Liver (tissue), 9 donors: ENCODE measurements around the gene SERPINA10. TPM values are rescaled to one million over a fixed set of nuclear protein-coding genes. Genes with fewer than 3 reads are reported as not detected.

Source experiments
- DNase-seq: peaks from one replicate; pipeline ENCODE4 v3.0.0-alpha.2; 2017; ENCODE audit warnings: low spot score
- H3K27ac ChIP-seq, 2 donors: one replicate each; pipeline ENCODE4 v1.7.0; 2013; ENCODE audit warnings: inconsistent platforms in 2 of 2, low read length in 2 of 2, control low read depth in 1 of 2, low read depth in 1 of 2, mild to moderate bottlenecking in 1 of 2
- H3K27me3 ChIP-seq, 4 donors: one replicate each; pipeline versions ENCODE4 v1.6.1 to v1.7.0; 2013; ENCODE audit warnings: low read length in 3 of 4, inconsistent platforms in 1 of 4, mild to moderate bottlenecking in 1 of 4, moderate library complexity in 1 of 4; ENCODE audit not compliant: control insufficient read depth in 4 of 4, insufficient read depth in 4 of 4
- H3K36me3 ChIP-seq, 4 donors: one replicate each; pipeline versions ENCODE4 v1.6.1 to v1.7.0; 2013; ENCODE audit warnings: low read length in 3 of 4, mild to moderate bottlenecking in 3 of 4, low read depth in 1 of 4, moderate library complexity in 1 of 4; ENCODE audit not compliant: control insufficient read depth in 4 of 4, insufficient read depth in 3 of 4
- H3K4me1 ChIP-seq, 4 donors: one replicate each; pipeline versions ENCODE4 v1.6.1 to v1.7.0; 2013; ENCODE audit warnings: low read length in 3 of 4, mild to moderate bottlenecking in 3 of 4, moderate library complexity in 1 of 4; ENCODE audit not compliant: control insufficient read depth in 4 of 4, insufficient read depth in 4 of 4
- H3K4me3 ChIP-seq, 3 donors: one replicate each; pipeline versions ENCODE4 v1.6.1 to v1.7.0; 2013; ENCODE audit warnings: low read length in 3 of 3, control low read depth in 1 of 3, low read depth in 1 of 3, mild to moderate bottlenecking in 1 of 3
- H3K9ac ChIP-seq, 2 donors: one replicate each; pipeline ENCODE4 v1.7.0; 2013; ENCODE audit warnings: low read length in 2 of 2, mild to moderate bottlenecking in 2 of 2, moderate library complexity in 2 of 2, control low read depth in 1 of 2, low read depth in 1 of 2
- H3K9me3 ChIP-seq, 4 donors: one replicate each; pipeline versions ENCODE4 v1.6.1 to v1.7.0; 2013; ENCODE audit warnings: low read length in 3 of 4; ENCODE audit not compliant: control insufficient read depth in 4 of 4
- EGR1 ChIP-seq, 2 donors: IDR thresholded peaks; 2 replicates each; pipeline ENCODE4 v1.6.1; 2016 to 2018; ENCODE audit warnings: antibody characterized with exemption in 2 of 2, low read depth in 2 of 2
- FOXA1 ChIP-seq: IDR thresholded peaks from 2 replicates; pipeline ENCODE4 v1.6.1; 2016; ENCODE audit warnings: antibody characterized with exemption
- FOXA2 ChIP-seq: IDR thresholded peaks from 2 replicates; pipeline ENCODE4 v1.6.1; 2016; ENCODE audit warnings: antibody characterized with exemption
- GABPA ChIP-seq, 2 donors: IDR thresholded peaks in 1 of 2; conservative IDR thresholded peaks in 1 of 2; 2 replicates each; pipeline ENCODE4 v1.6.1; 2016; ENCODE audit warnings: antibody characterized with exemption in 2 of 2, mild to moderate bottlenecking in 1 of 2, moderate library complexity in 1 of 2
- HNF4A ChIP-seq, 2 donors: conservative IDR thresholded peaks; 2 replicates each; pipeline ENCODE4 v1.6.1; 2016; ENCODE audit warnings: antibody characterized with exemption in 2 of 2, mild to moderate bottlenecking in 2 of 2
- HNF4G ChIP-seq: IDR thresholded peaks from 2 replicates; pipeline ENCODE4 v1.6.1; 2016; ENCODE audit warnings: antibody characterized with exemption
- JUND ChIP-seq, 2 donors: IDR thresholded peaks; 2 replicates each; pipeline ENCODE4 v1.6.1; 2016; ENCODE audit warnings: antibody characterized with exemption in 2 of 2
- NR2F2 ChIP-seq: IDR thresholded peaks from 2 replicates; pipeline ENCODE4 v1.6.1; 2016; ENCODE audit warnings: antibody characterized with exemption
- RAD21 ChIP-seq, 2 donors: IDR thresholded peaks; 2 replicates each; pipeline ENCODE4 v1.6.1; 2016; ENCODE audit warnings: antibody characterized with exemption in 2 of 2, mild to moderate bottlenecking in 2 of 2
- RXRA ChIP-seq, 2 donors: IDR thresholded peaks; 2 replicates each; pipeline ENCODE4 v1.6.1; 2017 to 2018; ENCODE audit warnings: antibody characterized with exemption in 2 of 2, mild to moderate bottlenecking in 1 of 2
- SP1 ChIP-seq: IDR thresholded peaks from 2 replicates; pipeline ENCODE4 v1.6.1; 2018; ENCODE audit warnings: antibody characterized with exemption, mild to moderate bottlenecking
- TAF1 ChIP-seq: conservative IDR thresholded peaks from 2 replicates; pipeline ENCODE4 v1.6.1; 2016; ENCODE audit warnings: antibody characterized with exemption, mild to moderate bottlenecking
- YY1 ChIP-seq: IDR thresholded peaks from 2 replicates; pipeline ENCODE4 v1.6.1; 2016; ENCODE audit warnings: antibody characterized with exemption, mild to moderate bottlenecking
- WGBS: extraction: QIAGEN DNeasy Blood & Tissue Kit; methylation state at CpG from one replicate; pipeline ENCODE4 v1.1.7; 2013; 5-methylcytosine and 5-hydroxymethylcytosine counted together
- polyA plus RNA-seq, 2 donors: library from polyadenylated mRNA; stranded (reverse) in 1 of 2; unstranded in 1 of 2; fragments of 200-250 nt in 1 of 2; fragments of >200 nt in 1 of 2; fragmentation: Nextera tagmentation in 1 of 2; extraction: Ambion mirVana in 1 of 2; gene quantifications; one replicate each; pipeline versions ENCODE4 v1.2.1 to v1.2.3, GENCODE V29; 2013 to 2015
- total RNA-seq, 2 donors: library from RNA; depleted of rRNA; stranded (reverse); fragments of >200 nt; gene quantifications; one replicate each; pipeline ENCODE4 v1.2.3, GENCODE V29; 2014
- TF ChIP-seq, protein P1 (sequence below): fragments of 150-350 bp; IDR thresholded peaks from 2 replicates; pipeline ENCODE4 v1.5.1; 2017; ENCODE audit warnings: improper control_type of control experiment, low read depth, low read length; ENCODE audit not compliant: missing input control
- TF ChIP-seq, protein P2 (sequence below): IDR thresholded peaks from 2 replicates; pipeline ENCODE4 v1.6.1; 2016; ENCODE audit warnings: antibody characterized with exemption
- TF ChIP-seq, protein P3 (sequence below): IDR thresholded peaks from 2 replicates; pipeline ENCODE4 v1.6.1; 2016; ENCODE audit warnings: antibody characterized with exemption
- TF ChIP-seq, protein P4 (sequence below): IDR thresholded peaks from 2 replicates; pipeline ENCODE4 v1.6.1; 2016; ENCODE audit warnings: antibody characterized with exemption
- donor health status: healthy.
- donor health status: healthy.
- donor health status: healthy.
- donor health status: healthy.
- donor health status: healthy.

The SERPINA10 gene
- total and polyA plus RNA-seq, 4 donors = 105 to 363 (median 194) TPM

DNA sequence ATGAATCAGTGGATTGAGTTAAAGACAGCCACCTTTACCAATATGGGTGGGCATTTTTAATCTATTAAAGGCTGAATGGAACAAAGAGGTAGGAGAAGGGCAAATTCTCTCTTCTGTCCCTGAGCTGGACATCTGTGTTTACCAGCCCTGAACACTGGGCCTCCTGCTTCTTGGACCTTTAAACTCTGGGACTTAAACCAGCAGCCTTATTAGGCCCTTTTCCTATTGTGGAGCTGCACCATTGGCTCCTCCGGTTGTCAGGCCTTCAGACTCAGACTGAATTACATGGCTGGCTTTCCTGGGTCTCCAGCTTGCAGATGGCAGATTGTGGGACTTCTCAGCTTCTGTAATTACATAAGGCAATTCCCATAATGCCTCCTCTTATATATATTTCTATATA, 23.6 kb upstream of the SERPINA10 start:
- H3K27ac ChIP-seq = peak overlapping the region; percentile 39 to 85
- no peak overlapping the region for H3K4me3 ChIP-seq
- H3K4me1 ChIP-seq = peaks cover 11 to 80% (median 40%) of the 10 kb centered on the region in 4 donors
- H3K9ac ChIP-seq = no peak overlapping the region
- TF ChIP-seq SP1 (no peak), HNF4A (conservative IDR thresholded peaks at IDR 0.05) (peak in 1 of 2 donors; percentile 31)
- no peak for DNase-seq
- 28% methylated on average over 1 of the region's 1 CpG for WGBS
- H3K9me3 ChIP-seq = no peaks in the 10 kb centered on the region
- no peaks in the 10 kb centered on the region for H3K27me3 ChIP-seq
- peaks cover 0 to 4% (median 0%) of the 10 kb centered on the region in 4 donors for H3K36me3 ChIP-seq

DNA sequence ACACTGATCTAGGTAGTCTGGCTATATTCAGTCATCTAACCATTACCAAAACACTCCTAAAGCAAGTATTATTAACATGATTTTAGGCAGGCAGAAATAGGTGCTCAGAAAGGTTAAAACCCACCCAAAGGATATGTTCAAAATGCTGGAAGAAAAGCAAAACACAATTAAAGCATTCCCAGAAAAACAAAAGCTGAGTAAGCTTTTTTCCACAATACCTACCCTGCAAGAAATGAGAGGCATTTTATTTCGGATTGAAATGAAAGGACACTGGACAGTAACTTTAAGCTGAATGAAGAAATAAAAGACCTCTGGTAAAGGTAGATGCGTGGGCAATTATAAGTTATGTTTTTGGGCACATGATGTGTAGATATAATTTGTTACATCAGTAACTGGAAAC, 21.8 kb upstream of the SERPINA10 start:
- no peak overlapping the region for H3K4me3 ChIP-seq
- no peaks in the 10 kb centered on the region for H3K27me3 ChIP-seq
- DNase-seq = no peak
- peaks cover 11 to 69% (median 36%) of the 10 kb centered on the region in 4 donors for H3K4me1 ChIP-seq
- peak overlapping the region; percentile 66 to 77 for H3K27ac ChIP-seq
- no peak for TF ChIP-seq GABPA (IDR thresholded peaks at IDR 0.05 in 1 of 2, conservative IDR thresholded peaks at IDR 0.05 in 1 of 2)
- no peak for TF ChIP-seq RAD21 (IDR thresholded peaks at IDR 0.05)
- TF ChIP-seq HNF4A (conservative IDR thresholded peaks at IDR 0.05) = no peak
- TF ChIP-seq TAF1 = no peak
- TF ChIP-seq NR2F2 = no peak
- TF ChIP-seq, protein P1, sequence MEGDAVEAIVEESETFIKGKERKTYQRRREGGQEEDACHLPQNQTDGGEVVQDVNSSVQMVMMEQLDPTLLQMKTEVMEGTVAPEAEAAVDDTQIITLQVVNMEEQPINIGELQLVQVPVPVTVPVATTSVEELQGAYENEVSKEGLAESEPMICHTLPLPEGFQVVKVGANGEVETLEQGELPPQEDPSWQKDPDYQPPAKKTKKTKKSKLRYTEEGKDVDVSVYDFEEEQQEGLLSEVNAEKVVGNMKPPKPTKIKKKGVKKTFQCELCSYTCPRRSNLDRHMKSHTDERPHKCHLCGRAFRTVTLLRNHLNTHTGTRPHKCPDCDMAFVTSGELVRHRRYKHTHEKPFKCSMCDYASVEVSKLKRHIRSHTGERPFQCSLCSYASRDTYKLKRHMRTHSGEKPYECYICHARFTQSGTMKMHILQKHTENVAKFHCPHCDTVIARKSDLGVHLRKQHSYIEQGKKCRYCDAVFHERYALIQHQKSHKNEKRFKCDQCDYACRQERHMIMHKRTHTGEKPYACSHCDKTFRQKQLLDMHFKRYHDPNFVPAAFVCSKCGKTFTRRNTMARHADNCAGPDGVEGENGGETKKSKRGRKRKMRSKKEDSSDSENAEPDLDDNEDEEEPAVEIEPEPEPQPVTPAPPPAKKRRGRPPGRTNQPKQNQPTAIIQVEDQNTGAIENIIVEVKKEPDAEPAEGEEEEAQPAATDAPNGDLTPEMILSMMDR = no peak
- TF ChIP-seq SP1 = no peak
- no peak for TF ChIP-seq HNF4G
- no peak for TF ChIP-seq JUND (IDR thresholded peaks at IDR 0.05)
- TF ChIP-seq YY1 = no peak
- no peak for TF ChIP-seq FOXA2
- TF ChIP-seq, protein P2, sequence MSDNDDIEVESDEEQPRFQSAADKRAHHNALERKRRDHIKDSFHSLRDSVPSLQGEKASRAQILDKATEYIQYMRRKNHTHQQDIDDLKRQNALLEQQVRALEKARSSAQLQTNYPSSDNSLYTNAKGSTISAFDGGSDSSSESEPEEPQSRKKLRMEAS = no peak
- TF ChIP-seq, protein P3, sequence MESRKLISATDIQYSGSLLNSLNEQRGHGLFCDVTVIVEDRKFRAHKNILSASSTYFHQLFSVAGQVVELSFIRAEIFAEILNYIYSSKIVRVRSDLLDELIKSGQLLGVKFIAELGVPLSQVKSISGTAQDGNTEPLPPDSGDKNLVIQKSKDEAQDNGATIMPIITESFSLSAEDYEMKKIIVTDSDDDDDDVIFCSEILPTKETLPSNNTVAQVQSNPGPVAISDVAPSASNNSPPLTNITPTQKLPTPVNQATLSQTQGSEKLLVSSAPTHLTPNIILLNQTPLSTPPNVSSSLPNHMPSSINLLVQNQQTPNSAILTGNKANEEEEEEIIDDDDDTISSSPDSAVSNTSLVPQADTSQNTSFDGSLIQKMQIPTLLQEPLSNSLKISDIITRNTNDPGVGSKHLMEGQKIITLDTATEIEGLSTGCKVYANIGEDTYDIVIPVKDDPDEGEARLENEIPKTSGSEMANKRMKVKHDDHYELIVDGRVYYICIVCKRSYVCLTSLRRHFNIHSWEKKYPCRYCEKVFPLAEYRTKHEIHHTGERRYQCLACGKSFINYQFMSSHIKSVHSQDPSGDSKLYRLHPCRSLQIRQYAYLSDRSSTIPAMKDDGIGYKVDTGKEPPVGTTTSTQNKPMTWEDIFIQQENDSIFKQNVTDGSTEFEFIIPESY = no peak
- no peak for TF ChIP-seq RXRA (IDR thresholded peaks at IDR 0.05)
- no peak for TF ChIP-seq EGR1 (IDR thresholded peaks at IDR 0.05; ENCODE audit: low read depth in 2 of 2)
- TF ChIP-seq, protein P4, sequence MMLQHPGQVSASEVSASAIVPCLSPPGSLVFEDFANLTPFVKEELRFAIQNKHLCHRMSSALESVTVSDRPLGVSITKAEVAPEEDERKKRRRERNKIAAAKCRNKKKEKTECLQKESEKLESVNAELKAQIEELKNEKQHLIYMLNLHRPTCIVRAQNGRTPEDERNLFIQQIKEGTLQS = no peak
- no peak for TF ChIP-seq FOXA1
- no peaks in the 10 kb centered on the region for H3K9me3 ChIP-seq
- peaks cover 0 to 11% (median 1%) of the 10 kb centered on the region in 4 donors for H3K36me3 ChIP-seq
- 80% methylated on average over 2 of the region's 2 CpGs for WGBS
- H3K9ac ChIP-seq = peak overlapping the region in 1 of 2 donors; percentile 24
